ENCODE results near the gene MC1R. TPM values are rescaled to one million over a fixed set of nuclear protein-coding genes. Genes with fewer than 3 reads are reported as not detected.
A peak's percentile ranks its signal among the peaks of the same experiment; 100 is the strongest.
"Not testable (repeated sequence)": the region's sequence is repeated elsewhere in the genome, so short reads cannot be mapped to it uniquely, and the experiment has no call there.

The MC1R gene
- total and polyA plus RNA-seq, 10 of the 15 experiments (the other 5 are each of a cell fraction or from before 2014, with no cell fraction given), result 0.06 to 2.3 (median 0.45) TPM

DNA sequence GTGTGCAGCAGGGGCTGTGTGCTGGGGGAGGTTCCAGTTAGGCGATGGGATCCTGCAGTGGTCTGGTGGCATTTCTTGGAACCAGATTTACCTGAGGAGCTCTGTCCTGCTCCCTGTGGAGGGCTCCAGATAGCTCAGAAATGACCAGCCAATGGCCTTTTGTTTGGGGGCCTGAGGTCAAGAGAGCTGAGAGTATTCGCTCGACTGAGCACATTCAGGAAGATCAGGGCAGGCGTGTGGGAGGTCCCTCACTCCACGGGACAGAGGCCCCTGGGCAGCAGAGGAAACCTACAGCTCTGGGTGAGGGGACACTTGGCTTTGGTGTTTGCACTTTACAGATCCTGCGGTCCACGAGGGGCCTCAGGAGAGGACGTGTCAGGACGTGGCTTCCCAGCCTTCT is 48.1 kb downstream of the MC1R start:
- RAD21 ChIA-PET (ENCODE audit: unreplicated experiment), result no interaction called here
- Histone ChIP-seq H3K4me2 (ENCODE audit: control insufficient read depth, insufficient read depth) (no peak overlapping the region), H3K79me2 (ENCODE audit: control insufficient read depth, insufficient read depth, low read length) (peaks cover 8% of the 10 kb centered on the region), H3K9me3 (replicated peaks; ENCODE audit: control insufficient read depth, insufficient read depth, low read length) (no peaks in the 10 kb centered on the region; the same call in 2 of the 3 replicates), H3K9ac (ENCODE audit: control insufficient read depth, insufficient read depth, low read length) (no peak overlapping the region), H3K36me3 (ENCODE audit: control insufficient read depth in 2 of 2, insufficient read depth in 2 of 2, low read length in 1 of 2) (no peaks in the 10 kb centered on the region; a peak in 1 of 4 replicates), H3K27ac (ENCODE audit: control insufficient read depth, insufficient read depth) (no peak overlapping the region), H2AFZ (ENCODE audit: control insufficient read depth, low read depth, low read length) (no peak overlapping the region), H4K20me1 (ENCODE audit: control insufficient read depth, insufficient read depth) (no peaks in the 10 kb centered on the region), H3K4me3 (no peak overlapping the region), H3K27me3 (replicated peaks in 1 of 2; ENCODE audit: control insufficient read depth in 2 of 2, insufficient read depth in 2 of 2, low read length in 1 of 2) (no peaks in the 10 kb centered on the region), H3K4me1 (ENCODE audit: control insufficient read depth, insufficient read depth, low read length) (peaks cover 10% of the 10 kb centered on the region)
- intact Hi-C loops (cut with micrococcal nuclease; ENCODE audit: unreplicated experiment) (no loop called here), in situ Hi-C loops (cut with MboI) (no loop called here)
- CTCF ChIA-PET, result interaction anchor here (1.2 kb wide), 1 partner anchor 19 kb away, joined by 3 read pairs; the partner anchor contains the start of gene DEF8
- no peak for FAIRE-seq
- no peak for TF ChIP-seq CBFB (IDR thresholded peaks at IDR 0.05; ENCODE audit: low read depth)
- TF ChIP-seq HDAC2 (IDR thresholded peaks at IDR 0.05), result no peak
- no peak for TF ChIP-seq ZNF207 (IDR thresholded peaks at IDR 0.05; ENCODE audit: borderline replicate concordance)
- SMC1A ChIA-PET (ENCODE audit: uncharacterized antibody, unreplicated experiment), result no interaction called here
- no peak for ATAC-seq
- no TSS peak for BruUV-seq (replicated peaks)
- POLR2A ChIA-PET, result no interaction called here
- DNase-seq (ENCODE audit: low read depth, low spot score), result no peak
- 75% methylated on average over 9 of the region's 9 CpGs for WGBS (ENCODE audit: insufficient coverage, insufficient replicate concordance, low lambda C conversion rate, missing lambda C conversion rate)

DNA sequence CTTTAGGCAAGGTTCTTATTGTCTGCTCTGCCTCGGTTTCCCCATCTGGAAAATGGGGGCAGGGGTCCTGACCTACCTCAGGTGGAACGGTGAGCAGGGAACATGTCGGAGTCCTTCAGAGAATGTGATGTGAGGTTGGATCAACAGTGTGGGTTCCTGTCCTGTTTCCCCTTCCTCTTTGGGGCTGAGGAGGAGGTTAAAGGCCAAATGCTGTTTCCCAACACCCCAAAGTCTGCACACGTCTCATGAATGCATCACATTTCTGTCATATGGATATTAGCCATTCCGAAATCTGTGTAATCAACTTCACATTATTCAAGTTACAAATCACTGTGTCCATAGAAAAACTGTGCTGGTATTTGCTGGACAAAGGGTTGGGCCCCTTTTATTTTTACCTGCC is 48.8 kb downstream of the MC1R start:
- H3K4me3 ChIP-seq; SMC1A ChIA-PET (ENCODE audit: uncharacterized antibody, unreplicated experiment); in situ Hi-C loops (cut with MboI); H3K27ac ChIP-seq (ENCODE audit: control insufficient read depth, insufficient read depth); POLR2A ChIA-PET; H3K36me3 ChIP-seq (ENCODE audit: control insufficient read depth in 2 of 2, insufficient read depth in 2 of 2, low read length in 1 of 2); H3K27me3 ChIP-seq (replicated peaks in 1 of 2; ENCODE audit: control insufficient read depth in 2 of 2, insufficient read depth in 2 of 2, low read length in 1 of 2); RAD21 ChIA-PET (ENCODE audit: unreplicated experiment); intact Hi-C loops (cut with micrococcal nuclease; ENCODE audit: unreplicated experiment); H4K20me1 ChIP-seq (ENCODE audit: control insufficient read depth, insufficient read depth); H3K9ac ChIP-seq (ENCODE audit: control insufficient read depth, insufficient read depth, low read length); DNase-seq (ENCODE audit: low read depth, low spot score); CTCF ChIA-PET; H3K9me3 ChIP-seq (replicated peaks; ENCODE audit: control insufficient read depth, insufficient read depth, low read length); H2AFZ ChIP-seq (ENCODE audit: control insufficient read depth, low read depth, low read length); H3K4me2 ChIP-seq (ENCODE audit: control insufficient read depth, insufficient read depth); ATAC-seq: not testable (repeated sequence)
- BruUV-seq (replicated peaks), result TSS peak; percentile 54
- peak; percentile 57 for FAIRE-seq
- WGBS (ENCODE audit: insufficient coverage, insufficient replicate concordance, low lambda C conversion rate, missing lambda C conversion rate), result 81% methylated on average over 5 of the region's 5 CpGs
- peaks cover 12% of the 10 kb centered on the region for H3K79me2 ChIP-seq (ENCODE audit: control insufficient read depth, insufficient read depth, low read length)
- H3K4me1 ChIP-seq (ENCODE audit: control insufficient read depth, insufficient read depth, low read length), result peaks cover 14% of the 10 kb centered on the region

DNA sequence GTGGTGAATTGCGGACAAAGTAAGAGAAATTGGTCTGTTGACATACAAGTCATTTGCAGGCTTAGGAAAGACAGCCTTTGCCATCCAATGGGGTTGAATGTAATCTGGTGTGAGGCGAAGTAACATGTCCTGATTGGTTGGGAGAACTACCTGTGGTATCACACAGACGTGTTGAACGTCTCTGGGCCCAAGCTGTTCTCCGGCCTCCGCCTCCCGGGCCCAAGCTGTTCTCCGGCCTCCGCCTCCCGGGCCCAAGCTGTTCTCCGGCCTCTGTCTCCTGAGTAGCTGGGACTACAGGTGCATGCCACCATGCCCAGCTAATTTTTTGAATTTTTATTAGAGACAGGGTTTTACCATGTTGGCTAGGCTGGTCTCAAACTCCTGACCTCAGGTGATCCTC is 49.4 kb downstream of the MC1R start:
- SMC1A ChIA-PET (ENCODE audit: uncharacterized antibody, unreplicated experiment); BruUV-seq (replicated peaks); DNase-seq (ENCODE audit: low read depth, low spot score); POLR2A ChIA-PET; H3K27me3 ChIP-seq (replicated peaks in 1 of 2; ENCODE audit: control insufficient read depth in 2 of 2, insufficient read depth in 2 of 2, low read length in 1 of 2); intact Hi-C loops (cut with micrococcal nuclease; ENCODE audit: unreplicated experiment); H2AFZ ChIP-seq (ENCODE audit: control insufficient read depth, low read depth, low read length); CTCF ChIA-PET; H3K4me2 ChIP-seq (ENCODE audit: control insufficient read depth, insufficient read depth); H3K36me3 ChIP-seq (ENCODE audit: control insufficient read depth in 2 of 2, insufficient read depth in 2 of 2, low read length in 1 of 2); H3K27ac ChIP-seq (ENCODE audit: control insufficient read depth, insufficient read depth); H3K9ac ChIP-seq (ENCODE audit: control insufficient read depth, insufficient read depth, low read length); FAIRE-seq; H4K20me1 ChIP-seq (ENCODE audit: control insufficient read depth, insufficient read depth); RAD21 ChIA-PET (ENCODE audit: unreplicated experiment); in situ Hi-C loops (cut with MboI); H3K4me3 ChIP-seq; ATAC-seq; H3K9me3 ChIP-seq (replicated peaks; ENCODE audit: control insufficient read depth, insufficient read depth, low read length): not testable (repeated sequence)
- Histone ChIP-seq H3K4me1 (ENCODE audit: control insufficient read depth, insufficient read depth, low read length) (peaks cover 14% of the 10 kb centered on the region), H3K79me2 (ENCODE audit: control insufficient read depth, insufficient read depth, low read length) (peaks cover 17% of the 10 kb centered on the region)
- 89% methylated on average over 11 of the region's 11 CpGs for WGBS (ENCODE audit: insufficient coverage, insufficient replicate concordance, low lambda C conversion rate, missing lambda C conversion rate)
